ENCODE results near the gene ZNF853.

Gene ZNF853

DNA sequence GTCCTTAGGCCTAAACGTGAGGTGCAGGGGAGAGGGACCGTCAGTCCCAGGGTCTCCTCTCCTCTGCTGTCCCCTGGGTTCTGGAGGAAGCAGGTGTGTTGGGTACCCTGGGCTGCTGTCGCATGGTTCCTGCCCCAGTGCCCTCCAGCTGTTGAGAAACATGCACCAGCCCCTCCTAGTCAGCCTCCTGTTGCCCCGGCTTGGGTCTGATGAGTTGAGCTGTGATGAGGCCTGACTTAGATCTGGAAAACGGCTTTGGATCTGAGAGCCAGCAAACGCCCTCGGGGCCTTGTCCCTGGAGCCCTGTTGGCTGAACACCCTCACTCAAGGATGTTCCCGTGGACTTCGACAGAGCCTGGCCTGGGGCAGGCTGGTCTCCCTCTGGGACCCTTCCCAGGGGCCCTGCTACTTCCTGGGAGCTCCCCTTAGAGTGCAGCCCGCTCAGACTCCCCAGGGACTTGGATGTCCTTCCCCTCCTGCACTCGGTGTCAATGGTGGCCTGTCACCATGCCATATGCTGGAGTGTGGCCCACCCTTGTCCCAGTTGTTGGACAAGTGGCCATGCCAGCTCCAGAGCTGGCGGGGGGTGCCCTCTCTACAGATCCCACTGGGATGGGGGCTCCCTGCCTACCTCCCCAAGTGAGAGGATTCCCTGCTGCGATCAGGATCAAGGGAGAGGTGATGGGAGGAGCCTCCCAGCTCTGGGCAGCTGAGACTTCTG is 34.0 kb downstream of the ZNF853 start:
- Histone ChIP-seq H3K4me2 (ENCODE audit: low read length) (no peak overlapping the region), H3K9me3 (replicated peaks; ENCODE audit: low read length) (peaks cover 12% of the 10 kb centered on the region), H3K27me3 (ENCODE audit: control insufficient read depth, insufficient read depth, low read length) (no peaks in the 10 kb centered on the region), H3K9ac (ENCODE audit: low read depth, low read length) (no peak overlapping the region), H3K4me1 (ENCODE audit: control insufficient read depth, insufficient read depth, low read length) (no peaks in the 10 kb centered on the region), H3K36me3 (ENCODE audit: insufficient read depth, low read length) (peaks cover 70% of the 10 kb centered on the region), H3K4me3 (ENCODE audit: low read length) (no peak overlapping the region)

DNA sequence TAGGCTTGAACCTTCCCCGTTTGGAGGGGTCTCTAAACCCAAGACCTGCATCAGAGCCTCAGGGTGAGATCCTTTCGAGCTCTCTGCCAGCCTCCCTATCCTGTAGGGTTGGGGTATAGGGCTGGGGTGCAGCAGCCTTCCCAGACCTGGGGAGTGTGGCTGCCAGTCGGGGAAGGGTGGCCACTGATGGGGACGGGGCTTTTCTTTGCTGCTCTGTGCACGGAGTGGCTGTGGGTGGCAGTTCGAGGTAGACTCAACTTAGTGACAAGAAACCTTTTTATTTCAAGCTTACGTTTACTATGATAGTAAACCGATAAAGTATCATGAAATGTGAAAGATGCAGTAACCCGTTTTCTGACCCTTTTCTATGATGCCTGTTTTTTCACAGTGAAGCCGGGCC is 34.7 kb downstream of the ZNF853 start:
- Histone ChIP-seq H3K4me2 (ENCODE audit: low read length) (no peak overlapping the region), H3K9me3 (replicated peaks; ENCODE audit: low read length) (peaks cover 12% of the 10 kb centered on the region), H3K4me3 (ENCODE audit: low read length) (no peak overlapping the region), H3K4me1 (ENCODE audit: control insufficient read depth, insufficient read depth, low read length) (no peaks in the 10 kb centered on the region), H3K36me3 (ENCODE audit: insufficient read depth, low read length) (peaks cover 70% of the 10 kb centered on the region), H3K27me3 (ENCODE audit: control insufficient read depth, insufficient read depth, low read length) (no peaks in the 10 kb centered on the region), H3K9ac (ENCODE audit: low read depth, low read length) (no peak overlapping the region)

DNA sequence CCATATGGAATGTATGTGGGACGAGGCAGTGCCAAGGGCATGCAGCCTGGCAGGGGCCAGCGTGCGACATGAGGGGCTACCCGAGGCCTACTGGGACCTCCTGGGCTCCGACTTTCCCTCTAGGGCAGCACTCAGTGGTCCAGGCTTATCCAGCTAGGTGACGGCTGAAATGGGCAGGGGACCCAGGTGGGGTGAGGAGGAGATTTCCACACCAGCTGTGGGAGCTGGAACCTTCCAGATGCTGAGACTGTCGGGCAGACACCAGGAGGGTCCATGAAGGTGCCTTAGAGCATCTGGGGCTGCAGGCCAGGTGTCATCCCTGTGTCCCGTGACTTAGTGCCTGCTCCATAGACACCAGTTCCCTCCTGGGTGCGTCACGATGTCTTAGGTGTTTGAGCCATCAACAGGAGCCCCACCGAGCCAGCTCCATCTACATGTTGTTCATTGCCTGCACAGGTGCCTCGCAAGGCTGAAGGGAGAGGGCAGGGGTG is 35.2 kb downstream of the ZNF853 start:
- no peak overlapping the region for H3K4me2 ChIP-seq (ENCODE audit: low read length)
- H3K9ac ChIP-seq (ENCODE audit: low read depth, low read length) = no peak overlapping the region
- H3K36me3 ChIP-seq (ENCODE audit: insufficient read depth, low read length) = peaks cover 74% of the 10 kb centered on the region
- no peak overlapping the region for H3K4me3 ChIP-seq (ENCODE audit: low read length)
- no peaks in the 10 kb centered on the region for H3K4me1 ChIP-seq (ENCODE audit: control insufficient read depth, insufficient read depth, low read length)
- peaks cover 12% of the 10 kb centered on the region for H3K9me3 ChIP-seq (replicated peaks; ENCODE audit: low read length)
- no peaks in the 10 kb centered on the region for H3K27me3 ChIP-seq (ENCODE audit: control insufficient read depth, insufficient read depth, low read length)

DNA sequence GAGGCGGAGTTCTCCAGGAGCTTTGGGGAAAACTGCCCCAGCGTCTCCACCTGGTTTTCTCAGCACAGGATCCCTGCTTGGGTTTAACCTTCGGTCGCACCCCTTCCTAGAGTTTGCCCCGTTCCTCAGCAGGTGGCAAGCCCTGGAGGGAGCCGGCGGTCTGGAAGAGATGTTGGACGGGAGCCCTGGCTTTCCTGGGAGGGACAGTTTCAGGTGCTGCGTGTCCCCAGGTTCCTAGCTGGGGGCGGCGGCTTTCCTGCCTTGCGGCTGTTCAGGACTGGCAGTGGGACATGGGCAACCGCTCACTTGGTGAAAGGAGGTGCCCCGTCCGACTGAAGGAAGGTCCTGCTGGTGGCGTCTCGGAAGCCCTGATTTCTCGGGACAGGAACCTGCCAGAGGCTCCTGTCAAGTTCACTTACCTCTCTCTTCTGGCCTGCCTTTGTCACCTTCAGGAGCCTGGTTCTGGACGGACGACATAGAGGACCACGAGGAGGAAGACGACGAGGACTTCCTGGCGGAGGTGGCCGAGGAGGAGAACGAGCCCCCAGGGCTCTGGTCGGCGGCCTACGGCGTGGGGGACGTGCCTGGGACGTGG is 36.5 kb downstream of the ZNF853 start:
- H3K4me2 ChIP-seq (ENCODE audit: low read length) = no peak overlapping the region
- peaks cover 68% of the 10 kb centered on the region for H3K36me3 ChIP-seq (ENCODE audit: insufficient read depth, low read length)
- H3K4me1 ChIP-seq (ENCODE audit: control insufficient read depth, insufficient read depth, low read length) = no peaks in the 10 kb centered on the region
- H3K9ac ChIP-seq (ENCODE audit: low read depth, low read length) = no peak overlapping the region
- peaks cover 12% of the 10 kb centered on the region for H3K9me3 ChIP-seq (replicated peaks; ENCODE audit: low read length)
- H3K4me3 ChIP-seq (ENCODE audit: low read length) = no peak overlapping the region
- H3K27me3 ChIP-seq (ENCODE audit: control insufficient read depth, insufficient read depth, low read length) = no peaks in the 10 kb centered on the region

DNA sequence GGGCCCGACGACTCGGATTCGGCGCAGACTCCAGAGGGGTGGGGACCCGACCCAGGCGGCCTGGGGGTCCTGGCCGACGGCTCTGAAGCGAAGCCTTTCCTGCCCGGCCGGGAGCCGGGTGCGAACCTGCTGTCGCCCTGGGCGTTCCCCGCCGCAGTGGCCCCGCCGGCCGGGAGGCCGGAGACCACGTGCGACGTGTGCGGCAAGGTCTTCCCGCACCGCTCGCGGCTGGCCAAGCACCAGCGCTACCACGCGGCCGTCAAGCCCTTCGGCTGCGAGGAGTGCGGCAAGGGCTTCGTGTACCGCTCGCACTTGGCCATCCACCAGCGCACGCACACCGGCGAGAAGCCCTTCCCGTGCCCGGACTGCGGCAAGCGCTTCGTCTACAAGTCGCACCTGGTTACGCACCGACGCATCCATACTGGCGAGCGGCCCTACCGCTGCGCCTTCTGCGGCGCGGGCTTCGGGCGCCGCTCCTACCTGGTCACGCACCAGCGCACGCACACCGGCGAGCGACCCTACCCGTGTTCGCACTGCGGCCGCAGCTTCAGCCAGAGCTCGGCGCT is 37.1 kb downstream of the ZNF853 start:
- peaks cover 12% of the 10 kb centered on the region for H3K9me3 ChIP-seq (replicated peaks; ENCODE audit: low read length)
- H3K36me3 ChIP-seq (ENCODE audit: insufficient read depth, low read length) = peaks cover 68% of the 10 kb centered on the region
- no peaks in the 10 kb centered on the region for H3K4me1 ChIP-seq (ENCODE audit: control insufficient read depth, insufficient read depth, low read length)
- no peaks in the 10 kb centered on the region for H3K27me3 ChIP-seq (ENCODE audit: control insufficient read depth, insufficient read depth, low read length)
- no peak overlapping the region for H3K4me2 ChIP-seq (ENCODE audit: low read length)
- no peak overlapping the region for H3K4me3 ChIP-seq (ENCODE audit: low read length)
- H3K9ac ChIP-seq (ENCODE audit: low read depth, low read length) = no peak overlapping the region

DNA sequence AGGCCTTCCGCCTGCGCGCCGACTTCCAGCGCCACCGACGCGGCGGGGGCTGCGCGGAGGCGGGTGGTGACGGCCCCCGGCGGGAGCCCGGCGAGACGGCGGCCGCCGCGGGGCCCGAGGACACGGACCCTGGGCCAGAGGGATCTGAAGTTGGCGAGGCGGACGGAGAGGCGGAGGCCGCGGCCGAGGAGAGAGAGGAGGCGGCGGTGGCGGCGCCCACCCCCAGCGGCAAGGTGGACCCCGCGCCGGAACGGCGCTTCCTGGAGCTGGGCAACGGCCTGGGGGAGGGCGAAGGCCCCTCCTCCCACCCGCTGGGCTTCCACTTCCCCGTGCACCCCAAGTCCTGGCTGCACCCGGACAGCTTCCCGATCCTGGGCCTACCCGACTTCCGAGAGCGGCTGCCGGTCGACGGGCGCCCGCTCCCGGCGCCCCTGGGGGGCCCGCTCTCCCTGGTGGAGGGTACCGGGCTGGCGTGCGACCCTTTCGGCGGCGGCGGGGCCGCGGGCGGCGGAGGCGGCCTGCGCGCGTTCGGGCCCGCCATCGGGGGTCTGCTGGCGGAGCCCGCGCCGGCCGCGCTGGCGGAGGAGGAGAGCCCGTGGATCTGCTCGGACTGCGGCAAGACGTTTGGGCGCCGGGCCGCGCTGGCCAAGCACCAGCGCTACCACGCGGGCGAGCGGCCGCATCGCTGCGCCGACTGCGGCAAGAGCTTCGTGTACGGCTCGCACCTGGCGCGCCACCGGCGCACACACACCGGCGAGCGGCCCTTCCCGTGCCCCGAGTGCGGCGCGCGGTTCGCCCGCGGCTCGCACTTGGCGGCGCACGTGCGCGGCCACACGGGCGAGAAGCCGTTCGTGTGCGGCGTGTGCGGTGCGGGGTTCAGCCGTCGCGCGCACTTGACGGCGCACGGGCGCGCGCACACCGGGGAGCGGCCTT is 37.9 kb downstream of the ZNF853 start:
- Histone ChIP-seq H3K4me2 (ENCODE audit: low read length) (no peak overlapping the region), H3K4me3 (ENCODE audit: low read length) (no peak overlapping the region), H3K4me1 (ENCODE audit: control insufficient read depth, insufficient read depth, low read length) (no peaks in the 10 kb centered on the region), H3K9ac (ENCODE audit: low read depth, low read length) (no peak overlapping the region), H3K27me3 (ENCODE audit: control insufficient read depth, insufficient read depth, low read length) (no peaks in the 10 kb centered on the region), H3K36me3 (ENCODE audit: insufficient read depth, low read length) (peaks cover 66% of the 10 kb centered on the region), H3K9me3 (replicated peaks; ENCODE audit: low read length) (peaks cover 12% of the 10 kb centered on the region)

DNA sequence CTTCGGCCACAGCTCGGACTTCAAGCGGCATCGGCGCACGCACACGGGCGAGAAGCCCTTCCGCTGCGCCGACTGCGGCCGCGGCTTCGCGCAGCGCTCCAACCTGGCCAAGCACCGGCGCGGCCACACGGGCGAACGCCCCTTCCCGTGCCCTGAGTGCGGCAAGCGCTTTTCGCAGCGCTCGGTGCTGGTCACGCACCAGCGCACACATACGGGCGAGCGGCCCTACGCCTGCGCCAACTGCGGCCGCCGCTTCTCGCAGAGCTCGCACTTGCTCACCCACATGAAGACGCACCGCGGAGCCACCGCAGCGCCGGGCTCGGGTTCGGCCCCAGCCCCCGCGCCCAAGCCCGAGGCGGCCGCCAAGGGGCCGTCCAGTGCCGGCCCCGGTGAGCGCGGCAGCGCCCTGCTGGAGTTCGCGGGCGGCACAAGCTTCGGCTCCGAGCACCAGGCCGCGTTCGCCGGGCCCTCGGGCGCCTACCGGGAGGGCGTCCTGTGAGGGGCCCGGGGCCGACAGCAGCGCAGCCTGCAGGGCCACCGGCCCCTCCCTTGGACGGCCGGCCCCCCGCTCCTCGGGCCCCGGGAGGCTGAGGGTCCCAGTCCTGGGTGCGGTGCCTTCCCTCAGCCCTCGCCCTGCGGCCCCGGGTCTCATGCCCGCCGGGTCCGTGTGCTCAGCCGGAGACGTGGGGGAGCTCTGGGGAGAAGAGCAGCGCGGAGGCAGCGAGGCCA is 38.9 kb downstream of the ZNF853 start:
- no peak overlapping the region for H3K9ac ChIP-seq (ENCODE audit: low read depth, low read length)
- H3K9me3 ChIP-seq (replicated peaks; ENCODE audit: low read length) = peaks cover 12% of the 10 kb centered on the region
- no peaks in the 10 kb centered on the region for H3K27me3 ChIP-seq (ENCODE audit: control insufficient read depth, insufficient read depth, low read length)
- H3K4me1 ChIP-seq (ENCODE audit: control insufficient read depth, insufficient read depth, low read length) = no peaks in the 10 kb centered on the region
- no peak overlapping the region for H3K4me2 ChIP-seq (ENCODE audit: low read length)
- no peak overlapping the region for H3K4me3 ChIP-seq (ENCODE audit: low read length)
- H3K36me3 ChIP-seq (ENCODE audit: insufficient read depth, low read length) = peaks cover 57% of the 10 kb centered on the region

DNA sequence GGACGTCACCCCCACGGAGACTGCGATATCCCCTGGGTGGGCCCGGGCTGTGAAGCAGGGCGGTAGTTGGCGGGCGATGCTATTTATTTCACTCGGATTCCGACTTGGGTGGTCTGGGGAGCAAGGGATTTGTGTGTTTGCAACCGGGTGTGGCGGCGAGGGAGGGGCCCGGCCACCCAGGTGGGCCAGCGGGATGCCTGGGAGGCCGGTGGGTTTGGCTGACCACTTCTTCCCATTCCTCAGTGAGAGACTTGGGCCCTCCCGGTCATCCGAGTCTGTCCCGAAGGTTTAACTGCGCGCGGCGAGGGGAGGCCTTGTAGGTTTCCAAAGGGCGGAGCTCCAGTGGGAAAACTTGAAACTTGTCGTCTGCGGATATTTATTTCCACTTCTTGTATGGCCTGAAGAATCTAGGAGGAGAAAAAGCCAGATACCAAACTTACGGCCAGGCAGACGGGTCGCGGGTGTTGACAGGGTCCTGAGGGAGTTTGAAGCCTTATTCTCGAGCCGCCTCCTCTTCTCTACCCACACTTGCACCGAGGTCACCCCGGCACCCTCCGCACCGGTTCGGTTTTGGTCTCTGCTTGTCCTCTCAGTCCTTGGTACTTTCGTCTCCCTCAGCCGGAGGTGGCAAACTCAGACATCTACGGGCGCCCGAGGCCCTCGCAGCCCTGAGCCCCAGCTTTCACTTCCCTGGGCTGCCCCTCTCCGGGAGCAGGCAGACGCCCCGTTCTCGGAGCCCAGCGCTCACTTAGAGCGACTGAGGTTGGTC is 39.6 kb downstream of the ZNF853 start:
- H3K4me1 ChIP-seq (ENCODE audit: control insufficient read depth, insufficient read depth, low read length) = no peaks in the 10 kb centered on the region
- H3K4me2 ChIP-seq (ENCODE audit: low read length) = no peak overlapping the region
- H3K9ac ChIP-seq (ENCODE audit: low read depth, low read length) = no peak overlapping the region
- no peaks in the 10 kb centered on the region for H3K27me3 ChIP-seq (ENCODE audit: control insufficient read depth, insufficient read depth, low read length)
- peaks cover 11% of the 10 kb centered on the region for H3K9me3 ChIP-seq (replicated peaks; ENCODE audit: low read length)
- H3K36me3 ChIP-seq (ENCODE audit: insufficient read depth, low read length) = peaks cover 50% of the 10 kb centered on the region
- H3K4me3 ChIP-seq (ENCODE audit: low read length) = no peak overlapping the region

DNA sequence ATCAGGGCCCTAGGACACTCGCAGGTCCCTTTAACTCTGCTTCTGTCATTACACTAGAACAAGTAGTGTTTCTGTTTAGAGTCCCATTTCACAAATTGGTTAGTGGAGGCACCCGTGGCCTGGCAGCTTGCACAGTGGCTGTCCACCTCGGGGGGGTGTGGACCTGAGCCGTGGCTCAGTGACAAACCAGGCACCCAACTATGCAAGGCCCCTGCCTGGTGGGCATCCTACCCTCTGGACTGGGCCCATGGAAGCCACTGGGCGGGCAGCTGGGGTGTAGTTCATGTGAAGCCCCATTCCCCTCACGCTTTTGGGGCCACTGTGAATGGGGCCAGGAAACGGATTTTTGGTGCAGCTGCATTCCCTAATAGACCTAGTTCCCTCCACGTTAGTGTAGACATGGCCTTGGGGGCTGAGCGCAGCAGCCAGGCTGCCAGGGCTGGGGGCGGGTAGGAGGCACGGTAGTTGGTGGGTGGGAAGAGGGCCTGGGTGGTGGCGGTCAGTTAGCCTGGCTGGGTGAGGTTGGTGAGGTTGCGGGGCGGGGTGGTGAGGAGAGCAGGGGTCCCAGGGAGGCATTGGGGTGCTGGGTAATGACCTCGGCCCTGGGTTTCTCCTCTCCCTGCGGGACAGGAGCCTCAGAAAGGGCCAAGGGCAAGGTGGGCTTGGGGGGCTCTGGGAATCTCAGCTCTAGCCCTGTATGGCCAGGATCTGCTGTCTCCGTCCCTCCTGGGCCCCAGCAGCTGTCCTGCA is 40.4 kb downstream of the ZNF853 start:
- H3K27me3 ChIP-seq (ENCODE audit: control insufficient read depth, insufficient read depth, low read length) = no peaks in the 10 kb centered on the region
- H3K36me3 ChIP-seq (ENCODE audit: insufficient read depth, low read length) = peaks cover 42% of the 10 kb centered on the region
- H3K4me2 ChIP-seq (ENCODE audit: low read length) = no peak overlapping the region
- H3K4me1 ChIP-seq (ENCODE audit: control insufficient read depth, insufficient read depth, low read length) = no peaks in the 10 kb centered on the region
- peaks cover 8% of the 10 kb centered on the region for H3K9me3 ChIP-seq (replicated peaks; ENCODE audit: low read length)
- H3K4me3 ChIP-seq (ENCODE audit: low read length) = no peak overlapping the region
- no peak overlapping the region for H3K9ac ChIP-seq (ENCODE audit: low read depth, low read length)

DNA sequence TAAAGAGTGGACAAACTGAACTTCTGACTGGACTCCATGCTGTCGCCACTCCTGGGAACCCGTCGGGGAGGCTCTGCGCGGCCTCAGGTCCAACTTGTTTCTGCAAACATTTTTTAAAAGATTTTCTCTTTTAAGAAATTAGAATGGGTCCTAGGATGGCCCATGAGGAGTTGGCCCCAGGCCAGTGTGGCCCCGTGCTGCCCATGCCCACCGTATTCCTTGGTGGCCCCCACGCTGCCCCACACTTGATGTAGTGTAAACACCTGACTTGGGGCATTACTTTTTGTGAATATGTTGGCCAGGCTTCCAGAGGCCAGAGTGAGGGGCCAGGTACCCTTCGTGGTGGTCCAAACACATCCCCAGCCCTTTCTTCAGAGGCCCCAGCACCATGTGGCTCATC is 41.0 kb downstream of the ZNF853 start:
- H3K36me3 ChIP-seq (ENCODE audit: insufficient read depth, low read length) = peaks cover 39% of the 10 kb centered on the region

More for the DNA sequence above, 41.0 kb downstream of the ZNF853 start:
- H3K27me3 ChIP-seq (ENCODE audit: control insufficient read depth, insufficient read depth, low read length) = no peaks in the 10 kb centered on the region
- H3K9ac ChIP-seq (ENCODE audit: low read depth, low read length) = no peak overlapping the region
- no peak overlapping the region for H3K4me2 ChIP-seq (ENCODE audit: low read length)
- H3K4me1 ChIP-seq (ENCODE audit: control insufficient read depth, insufficient read depth, low read length) = no peaks in the 10 kb centered on the region
- H3K9me3 ChIP-seq (replicated peaks; ENCODE audit: low read length) = peaks cover 8% of the 10 kb centered on the region
- no peak overlapping the region for H3K4me3 ChIP-seq (ENCODE audit: low read length)
